ENCODE data around the gene SWAP70.

The SWAP70 gene

DNA sequence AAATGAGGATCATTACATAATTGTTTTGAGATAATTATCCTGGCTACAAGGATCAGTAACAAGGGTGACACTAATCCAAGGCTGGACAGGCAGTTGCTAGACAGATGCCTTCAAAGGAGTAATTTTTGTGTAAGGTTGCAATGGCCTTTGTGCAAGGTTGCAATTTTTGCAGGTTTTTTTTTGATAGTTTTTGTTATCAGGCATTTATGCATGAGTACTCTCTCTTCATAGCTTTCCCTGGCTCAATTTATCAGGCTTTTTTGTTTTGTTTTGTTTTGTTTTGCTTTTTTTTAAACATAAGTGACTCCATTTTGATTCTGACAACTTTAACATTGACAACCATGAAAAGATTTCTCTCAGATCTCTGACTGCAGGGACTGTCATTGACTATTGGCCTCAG, 110.2 kb downstream of the SWAP70 start:
- DNase-seq (ENCODE audit: low read depth) = no peak
- no peak overlapping the region for H3K4me3 ChIP-seq (ENCODE audit: low read depth, low read length)
- TF ChIP-seq, protein P1, sequence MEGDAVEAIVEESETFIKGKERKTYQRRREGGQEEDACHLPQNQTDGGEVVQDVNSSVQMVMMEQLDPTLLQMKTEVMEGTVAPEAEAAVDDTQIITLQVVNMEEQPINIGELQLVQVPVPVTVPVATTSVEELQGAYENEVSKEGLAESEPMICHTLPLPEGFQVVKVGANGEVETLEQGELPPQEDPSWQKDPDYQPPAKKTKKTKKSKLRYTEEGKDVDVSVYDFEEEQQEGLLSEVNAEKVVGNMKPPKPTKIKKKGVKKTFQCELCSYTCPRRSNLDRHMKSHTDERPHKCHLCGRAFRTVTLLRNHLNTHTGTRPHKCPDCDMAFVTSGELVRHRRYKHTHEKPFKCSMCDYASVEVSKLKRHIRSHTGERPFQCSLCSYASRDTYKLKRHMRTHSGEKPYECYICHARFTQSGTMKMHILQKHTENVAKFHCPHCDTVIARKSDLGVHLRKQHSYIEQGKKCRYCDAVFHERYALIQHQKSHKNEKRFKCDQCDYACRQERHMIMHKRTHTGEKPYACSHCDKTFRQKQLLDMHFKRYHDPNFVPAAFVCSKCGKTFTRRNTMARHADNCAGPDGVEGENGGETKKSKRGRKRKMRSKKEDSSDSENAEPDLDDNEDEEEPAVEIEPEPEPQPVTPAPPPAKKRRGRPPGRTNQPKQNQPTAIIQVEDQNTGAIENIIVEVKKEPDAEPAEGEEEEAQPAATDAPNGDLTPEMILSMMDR (conservative IDR thresholded peaks at IDR 0.05; ENCODE audit: low read depth, low read length) = no peak

DNA sequence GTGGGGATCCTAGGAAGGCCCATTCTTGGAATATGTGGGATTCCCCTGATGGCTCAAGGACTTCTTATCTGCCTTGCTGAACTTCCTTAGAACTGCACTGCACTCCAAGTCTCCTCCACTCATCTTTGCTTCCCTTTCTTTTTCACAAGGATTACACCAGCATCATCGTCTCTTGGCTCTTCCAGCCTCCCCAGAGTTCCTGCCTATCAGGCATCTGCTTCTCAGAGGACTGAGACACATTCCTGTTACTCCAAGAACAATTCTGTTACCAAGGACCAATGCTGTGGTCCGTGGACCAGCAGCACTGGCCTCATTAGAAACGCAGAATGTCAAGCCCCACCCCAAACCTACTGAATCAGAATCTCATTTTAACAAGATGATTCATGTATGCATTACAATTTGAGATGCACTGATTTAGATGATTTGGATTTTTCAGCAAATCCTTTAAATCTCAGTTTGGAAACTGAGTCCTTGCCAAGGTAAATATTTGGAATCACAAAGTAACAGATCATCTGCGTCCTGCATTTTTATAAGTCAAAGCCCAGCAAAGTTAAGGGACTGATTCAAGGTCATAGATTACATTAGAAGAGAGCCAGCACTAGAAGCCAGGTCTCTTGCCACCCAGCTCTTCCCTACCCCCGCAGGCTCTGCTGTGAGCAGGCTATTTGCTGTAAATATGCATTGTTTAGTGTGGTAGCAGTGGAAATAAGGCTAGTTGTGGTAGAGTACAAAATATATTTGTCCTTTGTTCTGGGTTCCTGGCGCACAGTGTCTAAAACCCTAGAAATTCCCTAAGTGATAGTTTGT, 110.9 kb downstream of the SWAP70 start:
- TF ChIP-seq, protein P1 (conservative IDR thresholded peaks at IDR 0.05; ENCODE audit: low read depth, low read length) = no peak
- peak; percentile 85 for DNase-seq (ENCODE audit: low read depth)
- no peak overlapping the region for H3K4me3 ChIP-seq (ENCODE audit: low read depth, low read length)

DNA sequence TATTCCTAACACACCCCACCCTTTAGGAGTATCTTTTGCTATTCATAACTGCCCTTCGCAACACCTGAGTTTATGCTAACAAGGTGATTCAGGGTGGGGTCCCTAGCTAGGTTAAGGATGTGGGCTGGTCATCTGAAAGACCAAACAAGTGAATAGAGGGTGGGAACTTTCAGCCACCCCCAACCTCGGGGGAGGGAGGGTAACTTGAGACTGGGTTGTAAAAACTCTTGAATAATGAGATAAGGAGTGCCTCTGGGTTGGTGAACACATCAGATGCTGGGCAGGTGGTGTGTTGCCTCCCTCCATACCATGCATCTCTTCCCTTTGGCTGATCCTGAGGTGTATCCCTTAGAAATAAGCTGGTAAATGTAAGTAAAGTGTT, 111.5 kb downstream of the SWAP70 start:
- DNase-seq (ENCODE audit: low read depth) = no peak
- TF ChIP-seq, protein P1 (conservative IDR thresholded peaks at IDR 0.05; ENCODE audit: low read depth, low read length) = no peak
- no peak overlapping the region for H3K4me3 ChIP-seq (ENCODE audit: low read depth, low read length)

DNA sequence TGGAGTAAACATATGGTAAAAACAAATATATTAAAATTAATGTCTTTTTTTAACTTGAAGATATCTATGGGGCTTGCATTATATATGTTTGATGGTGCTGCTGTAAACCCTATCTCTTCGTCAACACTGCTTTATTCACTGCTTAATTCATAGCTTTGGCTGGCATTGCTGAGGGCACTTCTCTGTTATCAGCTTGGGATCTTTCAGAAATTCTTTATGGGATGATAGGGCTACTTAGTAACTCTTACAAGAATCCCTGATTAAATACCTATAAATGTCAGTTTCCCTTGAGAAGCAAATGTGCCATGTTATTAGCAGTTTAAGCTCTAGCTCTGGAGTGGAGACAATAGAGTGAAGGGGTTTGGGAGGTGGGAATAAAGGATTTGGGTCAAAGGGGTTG, 112.3 kb downstream of the SWAP70 start:
- TF ChIP-seq, protein P1 (conservative IDR thresholded peaks at IDR 0.05; ENCODE audit: low read depth, low read length) = no peak
- H3K4me3 ChIP-seq (ENCODE audit: low read depth, low read length) = no peak overlapping the region
- no peak for DNase-seq (ENCODE audit: low read depth)

DNA sequence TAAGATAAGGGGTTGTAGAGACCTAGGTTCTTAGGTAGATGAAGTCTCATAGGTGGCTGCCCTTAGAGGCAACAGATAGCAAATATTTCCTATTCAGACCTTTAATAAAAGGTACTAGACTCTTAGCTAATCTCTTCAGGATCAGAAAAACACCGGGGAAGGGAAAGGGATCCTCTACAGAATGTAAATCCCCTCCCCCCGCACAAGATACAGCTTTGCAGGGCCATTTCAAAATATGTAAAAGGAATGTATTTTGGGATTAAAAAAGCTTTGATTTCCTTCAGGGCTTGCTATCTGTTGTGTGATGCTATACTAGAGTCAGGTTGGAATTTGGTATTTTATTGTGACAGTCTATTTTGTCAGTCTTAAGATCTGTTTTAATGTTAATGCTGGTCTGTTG, 113.2 kb downstream of the SWAP70 start:
- DNase-seq (ENCODE audit: low read depth) = no peak
- TF ChIP-seq, protein P1 (conservative IDR thresholded peaks at IDR 0.05; ENCODE audit: low read depth, low read length) = no peak
- no peak overlapping the region for H3K4me3 ChIP-seq (ENCODE audit: low read depth, low read length)

DNA sequence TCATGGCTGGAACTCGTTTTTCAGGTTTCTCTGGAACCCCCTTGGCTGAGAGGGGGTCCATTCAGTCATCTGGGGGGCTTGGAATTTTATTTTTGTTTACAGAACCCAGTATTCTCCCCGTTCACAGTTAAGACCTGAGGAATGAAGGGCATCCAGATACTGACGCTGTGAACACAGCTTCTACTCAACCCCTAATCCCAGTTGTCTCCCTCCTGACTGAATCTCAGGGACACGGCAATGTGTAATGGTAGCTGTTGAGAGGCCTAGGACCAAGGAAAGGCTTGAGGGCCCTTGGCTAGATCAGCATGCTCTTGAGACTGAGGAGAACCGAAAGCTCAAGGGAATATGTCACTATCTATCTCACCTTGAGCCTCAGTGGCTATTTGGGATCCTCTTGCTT, 113.6 kb downstream of the SWAP70 start:
- no peak for DNase-seq (ENCODE audit: low read depth)
- no peak overlapping the region for H3K4me3 ChIP-seq (ENCODE audit: low read depth, low read length)
- TF ChIP-seq, protein P1 (conservative IDR thresholded peaks at IDR 0.05; ENCODE audit: low read depth, low read length) = no peak

DNA sequence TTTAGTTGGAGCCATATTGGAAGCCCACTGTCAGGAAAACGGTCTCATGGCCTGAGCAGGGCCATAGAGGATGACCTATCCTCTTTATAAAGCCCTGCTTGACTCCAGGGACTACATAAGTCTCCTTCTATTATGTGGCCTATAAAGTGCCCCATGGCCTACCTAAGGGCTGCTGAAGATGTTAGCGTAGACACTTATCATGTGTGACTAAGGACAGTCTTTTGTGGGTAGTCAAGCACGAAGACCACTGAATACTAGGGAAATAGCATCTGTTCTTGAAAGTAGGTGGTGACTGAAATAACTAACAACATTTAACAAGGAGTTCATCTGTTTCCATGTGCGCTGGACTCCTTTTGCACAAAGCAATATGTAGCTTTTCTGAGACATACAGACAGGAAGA, 117.1 kb downstream of the SWAP70 start:
- H3K4me3 ChIP-seq (ENCODE audit: low read depth, low read length) = no peak overlapping the region
- TF ChIP-seq, protein P1 (conservative IDR thresholded peaks at IDR 0.05; ENCODE audit: low read depth, low read length) = no peak
- no peak for DNase-seq (ENCODE audit: low read depth)

Measured in choroid plexus epithelial cell (primary cell).